DMS79 treated with DMSO at 0.1 percent for 48 hours (cell line): ENCODE results near the gene SETD1A.
"Not testable (repeated sequence)": the region's sequence is repeated elsewhere in the genome, so short reads cannot be mapped to it uniquely, and the experiment has no call there.

Experiments used
- DNase-seq: peaks from one replicate; lab custom pipeline; 2025; lab: John Stamatoyannopoulos, UW

Gene SETD1A

GRCh38 chr16:30929167-30929566, 28.4 kb upstream of the SETD1A start:
- DNase-seq = no peak

- no peak for DNase-seq
These were observed 27.4 kb upstream of the SETD1A start for GRCh38 chr16:30930160-30930571.

GRCh38 chr16:30931068-30931650, 26.4 kb upstream of the SETD1A start:
- DNase-seq = no peak

DNA sequence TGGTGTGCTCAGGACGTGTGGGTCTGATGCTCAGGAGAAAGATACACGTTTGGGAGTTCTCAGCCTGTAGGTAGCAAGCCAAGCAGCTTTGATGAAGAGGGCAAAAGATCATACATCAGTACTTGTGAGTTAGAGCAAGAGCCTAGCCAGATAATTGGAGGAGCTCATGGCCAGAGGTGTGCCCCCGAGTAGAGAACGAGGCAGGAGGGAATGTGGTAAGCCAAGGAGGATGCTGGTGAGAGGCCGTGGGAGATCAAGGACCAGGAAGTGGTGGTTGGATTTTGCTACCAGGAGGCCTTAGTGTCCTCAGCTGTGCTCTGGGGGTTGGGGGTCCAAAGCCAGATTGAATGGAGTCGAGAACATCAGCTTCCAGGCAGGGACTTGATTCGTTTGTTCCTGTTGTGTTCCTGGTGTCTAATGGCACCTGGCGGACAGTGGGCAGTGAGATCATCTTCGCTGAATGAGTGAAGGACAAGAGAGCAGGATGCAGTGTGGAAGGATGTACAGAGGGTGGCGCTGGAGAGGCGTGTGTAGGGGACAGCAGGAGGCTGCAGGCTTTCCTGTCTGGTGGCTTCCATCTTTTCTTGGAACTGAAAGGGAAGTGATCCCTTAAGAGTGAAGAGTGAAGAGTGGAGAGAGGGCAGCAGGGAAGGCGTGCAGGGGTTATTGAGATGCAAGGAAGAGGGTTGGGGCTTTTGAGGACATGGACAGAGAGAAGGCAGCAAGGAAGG, 22.6 kb upstream of the SETD1A start:
- no peak for DNase-seq

- DNase-seq = no peak
These were observed 19.9 kb upstream of the SETD1A start for GRCh38 chr16:30937692-30938091.

GRCh38 chr16:30939571-30939970, 18.0 kb upstream of the SETD1A start:
- not testable (repeated sequence) for DNase-seq

DNA sequence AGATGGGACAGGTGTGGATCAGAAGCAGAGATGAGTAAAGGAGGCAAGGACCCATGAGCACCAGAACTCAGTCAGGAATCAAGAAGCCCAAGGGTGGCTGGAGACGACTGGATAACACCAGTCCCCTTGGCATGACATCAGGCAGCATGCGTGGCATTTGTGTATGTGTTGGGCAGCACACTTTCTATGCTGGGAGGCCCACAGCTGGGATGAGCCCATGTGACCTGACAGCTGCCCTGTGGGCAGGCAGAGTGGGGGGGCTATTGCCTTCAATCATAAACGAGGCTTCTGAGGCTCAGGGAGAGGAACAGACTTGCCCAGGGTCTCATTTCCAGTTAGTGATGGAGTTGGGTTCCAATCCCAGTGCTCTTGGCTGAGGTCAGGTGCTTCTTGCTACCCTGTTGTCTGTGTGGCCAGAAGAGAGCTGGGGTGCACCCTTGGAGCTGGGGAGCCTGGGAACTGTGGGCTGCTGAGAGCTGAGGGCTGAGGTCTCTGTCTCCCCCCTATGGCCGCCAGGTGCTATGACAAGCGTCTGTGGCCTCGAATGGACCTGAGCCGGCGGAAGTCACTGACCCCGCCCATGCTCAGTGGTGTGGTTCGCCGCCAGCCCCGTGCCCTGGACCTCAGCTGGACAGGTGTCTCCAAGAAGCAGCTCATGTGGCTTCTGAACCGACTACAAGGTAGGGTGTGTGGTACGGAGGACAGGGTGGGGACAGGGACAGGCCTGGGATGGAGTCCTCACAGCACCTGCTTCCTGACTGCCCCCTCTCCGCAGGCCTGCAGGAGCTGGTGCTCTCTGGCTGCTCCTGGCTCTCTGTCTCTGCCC, 15.7 kb upstream of the SETD1A start:
- DNase-seq = peak; percentile 19

- DNase-seq = no peak
These were observed 15.1 kb upstream of the SETD1A start for GRCh38 chr16:30942426-30942806.

DNA sequence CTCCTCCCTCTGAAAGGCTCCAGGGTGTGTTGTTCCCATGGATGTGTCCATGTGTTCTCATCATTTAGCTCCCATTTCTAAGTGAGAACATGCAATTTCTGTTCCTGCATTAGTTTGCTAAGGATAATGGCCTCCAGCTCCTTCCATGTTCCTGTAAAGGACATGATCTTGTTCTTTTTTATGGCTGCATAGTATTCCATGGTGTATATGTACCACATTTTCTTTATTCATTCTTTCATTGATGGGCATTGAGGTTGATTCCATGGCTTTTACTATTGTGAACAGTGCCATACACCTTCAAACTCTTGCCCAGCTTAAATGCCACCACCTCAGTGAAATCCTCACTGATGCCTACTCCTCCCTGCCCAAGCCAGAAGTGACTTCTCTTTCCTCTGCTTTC, 13.2 kb upstream of the SETD1A start:
- DNase-seq = no peak

DNA sequence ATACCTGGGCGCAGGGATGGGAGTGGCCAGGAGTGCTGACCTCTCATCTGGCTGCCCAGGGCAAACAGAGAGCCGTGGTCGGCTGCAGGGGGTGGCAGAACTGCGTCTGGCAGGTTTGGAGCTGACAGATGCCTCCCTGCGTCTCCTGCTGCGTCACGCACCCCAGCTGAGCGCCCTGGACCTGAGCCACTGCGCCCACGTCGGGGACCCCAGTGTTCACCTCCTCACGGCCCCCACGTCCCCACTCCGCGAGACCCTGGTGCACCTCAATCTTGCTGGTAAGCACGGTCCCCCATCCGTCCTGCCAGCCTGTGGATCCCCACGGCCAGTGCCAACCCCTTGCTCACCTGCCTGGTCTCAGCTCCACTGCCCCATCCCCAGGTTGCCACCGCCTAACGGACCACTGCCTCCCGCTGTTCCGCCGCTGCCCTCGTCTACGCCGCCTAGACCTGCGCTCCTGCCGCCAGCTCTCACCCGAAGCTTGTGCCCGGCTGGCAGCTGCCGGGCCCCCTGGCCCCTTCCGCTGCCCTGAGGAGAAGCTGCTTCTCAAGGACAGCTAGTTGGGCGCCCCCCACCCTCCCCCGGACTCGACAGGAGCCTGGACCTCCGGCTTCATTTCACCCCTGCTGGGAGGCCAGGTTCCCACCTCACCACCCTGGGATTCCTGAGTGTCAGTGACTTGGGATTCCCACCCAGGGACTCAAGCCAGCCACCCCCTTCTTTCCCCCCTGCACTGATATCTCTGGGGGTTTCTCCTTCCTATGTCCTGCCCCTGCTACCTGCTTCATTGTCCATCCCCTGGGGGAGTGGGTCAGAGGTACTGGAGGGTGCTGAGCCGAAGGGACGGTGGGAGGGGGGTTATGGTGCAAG, 10.6 kb upstream of the SETD1A start:
- no peak for DNase-seq

DNA sequence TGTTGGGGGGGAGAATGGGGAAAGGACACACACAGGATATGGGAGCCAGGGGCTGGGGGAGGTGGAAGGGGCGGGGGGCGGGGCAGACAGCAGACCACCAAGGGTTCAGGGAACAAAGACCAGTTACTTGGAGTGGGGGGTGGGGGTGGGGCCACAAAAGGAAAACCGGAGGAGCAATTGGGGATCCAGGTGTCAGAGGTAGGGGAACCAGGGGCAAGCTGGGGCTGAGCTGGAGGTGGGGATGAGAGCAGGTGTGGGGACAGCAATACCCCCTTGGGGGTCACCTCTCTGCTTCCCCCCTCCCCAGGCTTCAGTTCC, 10.1 kb upstream of the SETD1A start:
- no peak for DNase-seq

DNA sequence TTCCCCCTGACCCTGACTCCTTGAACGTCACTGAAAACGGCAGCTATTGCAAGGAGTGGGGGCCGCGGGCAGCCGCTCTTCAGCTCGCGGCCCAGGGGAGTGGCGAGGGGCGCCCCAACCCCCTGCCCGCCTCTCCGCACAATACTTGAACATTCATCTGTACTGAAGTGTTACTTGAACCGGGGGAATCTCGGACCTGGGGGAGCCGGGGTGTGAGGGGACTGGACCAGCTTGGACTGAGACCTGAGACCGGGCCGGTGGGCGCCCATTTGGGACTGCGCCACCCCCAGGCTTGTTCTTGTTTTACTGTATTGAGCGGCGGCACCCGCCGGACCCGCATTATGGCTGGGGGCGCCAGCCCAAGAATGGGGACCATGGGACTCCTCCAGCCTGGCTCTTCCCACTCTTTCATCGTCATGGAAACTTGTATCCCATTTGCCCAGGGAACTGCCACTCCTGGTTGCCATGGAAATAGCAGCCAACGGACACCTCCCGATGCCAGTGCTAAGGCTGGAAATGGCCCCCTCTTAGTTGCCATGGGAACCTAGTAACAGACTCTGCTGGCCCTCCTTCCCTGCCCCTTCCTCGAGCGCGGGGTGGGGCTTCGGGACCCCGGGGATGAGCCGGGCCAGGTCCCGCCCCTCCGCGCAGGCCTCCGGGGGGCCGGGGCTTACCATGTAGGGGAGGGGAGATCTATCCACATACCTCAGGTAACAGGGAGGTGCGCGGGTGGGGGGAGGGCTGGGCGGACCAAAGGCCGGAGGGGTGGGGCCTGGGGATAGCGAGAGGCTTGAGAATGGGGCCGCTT, 9.5 kb upstream of the SETD1A start:
- DNase-seq = peak; percentile 95

DNA sequence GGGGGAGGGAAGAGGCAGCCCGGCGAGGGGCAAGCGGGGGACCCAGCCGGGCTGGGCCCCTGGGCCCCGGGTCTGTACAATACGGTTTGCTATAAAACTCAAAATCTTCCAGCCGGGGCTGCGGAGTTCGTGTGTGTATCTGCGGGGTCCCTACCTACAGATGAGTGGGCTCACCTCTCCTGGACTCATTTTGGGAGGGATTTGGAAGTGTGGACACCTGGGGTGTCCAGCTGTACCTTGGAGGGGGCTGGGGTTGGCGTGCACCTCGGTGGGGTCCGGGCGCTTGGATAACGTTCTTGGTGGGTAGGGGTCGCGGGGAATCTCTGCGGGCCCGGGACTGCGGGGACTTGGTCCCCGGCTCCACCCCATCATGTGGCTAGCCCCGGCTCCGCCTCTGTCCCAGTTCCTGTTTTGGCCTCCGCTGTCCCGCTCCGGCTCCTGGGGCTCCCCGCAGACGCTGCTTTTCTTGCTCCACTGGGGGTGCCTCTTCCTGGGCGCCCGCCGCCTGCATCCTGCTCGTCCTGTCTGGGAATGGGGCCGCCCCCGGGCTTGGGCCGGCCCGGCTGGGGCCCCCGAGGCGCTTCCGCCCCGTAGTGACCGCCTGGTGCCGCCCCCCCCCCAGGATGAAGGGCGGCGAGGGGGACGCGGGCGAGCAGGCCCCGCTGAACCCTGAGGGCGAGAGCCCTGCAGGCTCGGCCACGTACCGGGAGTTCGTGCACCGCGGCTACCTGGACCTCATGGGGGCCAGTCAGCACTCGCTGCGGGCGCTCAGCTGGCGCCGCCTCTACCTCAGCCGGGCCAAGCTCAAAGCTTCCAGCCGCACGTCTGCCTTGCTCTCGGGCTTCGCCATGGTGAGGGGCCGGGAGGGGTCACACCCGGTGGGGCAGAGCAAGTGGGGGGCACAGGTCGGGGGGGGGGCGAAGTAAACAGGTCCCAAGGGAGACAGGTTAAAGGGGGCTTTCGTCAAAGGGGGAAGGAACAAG, 8.6 kb upstream of the SETD1A start, which contains the start of gene ORAI3:
TSS of gene ORAI3 (plus strand) at position 402 of the 983 bp plus-strand sequence. CDS start at position 624, 222 bp downstream.
- DNase-seq = peak; percentile 29

GRCh38 chr16:30949650-30950515, 7.7 kb upstream of the SETD1A start:
- DNase-seq = peak; percentile 64

GRCh38 chr16:30950516-30951065, 7.0 kb upstream of the SETD1A start:
- no peak for DNase-seq

DNA sequence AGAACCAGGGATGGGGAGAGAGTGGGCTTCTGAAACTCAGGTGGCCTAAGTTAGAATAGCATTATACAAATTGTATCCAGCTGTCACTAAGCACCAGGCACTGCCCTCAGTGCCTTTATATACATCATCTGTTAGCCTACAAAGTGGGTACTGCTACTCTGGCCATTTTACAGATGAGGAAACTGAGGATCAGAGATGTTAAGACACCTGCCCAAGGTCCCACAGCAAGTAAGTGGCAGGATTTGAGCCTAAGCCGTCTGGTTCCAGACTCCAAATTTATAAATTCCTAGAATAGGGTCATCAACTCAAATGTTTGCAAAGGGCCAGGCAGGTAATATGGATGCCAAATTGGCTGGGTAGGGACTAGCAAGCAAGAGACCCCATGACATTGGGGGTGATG, 6.4 kb upstream of the SETD1A start:
- DNase-seq = no peak

- no peak for DNase-seq
These were observed 5.8 kb upstream of the SETD1A start for GRCh38 chr16:30951750-30952149.

DNA sequence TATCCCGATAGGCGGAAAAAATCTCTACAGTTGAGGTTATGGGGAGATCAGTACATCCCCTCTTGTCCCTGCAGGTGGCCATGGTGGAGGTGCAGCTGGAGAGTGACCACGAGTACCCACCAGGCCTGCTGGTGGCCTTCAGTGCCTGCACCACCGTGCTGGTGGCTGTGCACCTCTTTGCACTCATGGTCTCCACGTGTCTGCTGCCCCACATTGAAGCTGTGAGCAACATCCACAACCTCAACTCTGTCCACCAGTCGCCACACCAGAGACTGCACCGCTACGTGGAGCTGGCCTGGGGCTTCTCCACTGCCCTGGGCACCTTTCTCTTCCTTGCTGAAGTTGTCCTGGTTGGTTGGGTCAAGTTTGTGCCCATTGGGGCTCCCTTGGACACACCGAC, 4.4 kb upstream of the SETD1A start:
- no peak for DNase-seq
